Body of pancreas (tissue), 4 donors: Measurements from ENCODE around the gene TRAPPC5.

Source experiments
- POLR2A ChIP-seq, 3 donors: fragments of 450-650 bp; IDR thresholded peaks; one replicate each; pipeline ENCODE4 v1.6.1; 2016; ENCODE audit warnings: antibody characterized with exemption in 3 of 3, mild to moderate bottlenecking in 2 of 3
- TF ChIP-seq, protein P1 (sequence below), 7 experiments: fragments of 450-650 bp in 4 of 7; fragments of 200-600 bp in 3 of 7; sonication (generic) in 3 of 7; IDR thresholded peaks; one replicate each; pipeline ENCODE4 v1.5.1; 2016 to 2019; ENCODE audit warnings: antibody characterized with exemption in 7 of 7

DNA sequence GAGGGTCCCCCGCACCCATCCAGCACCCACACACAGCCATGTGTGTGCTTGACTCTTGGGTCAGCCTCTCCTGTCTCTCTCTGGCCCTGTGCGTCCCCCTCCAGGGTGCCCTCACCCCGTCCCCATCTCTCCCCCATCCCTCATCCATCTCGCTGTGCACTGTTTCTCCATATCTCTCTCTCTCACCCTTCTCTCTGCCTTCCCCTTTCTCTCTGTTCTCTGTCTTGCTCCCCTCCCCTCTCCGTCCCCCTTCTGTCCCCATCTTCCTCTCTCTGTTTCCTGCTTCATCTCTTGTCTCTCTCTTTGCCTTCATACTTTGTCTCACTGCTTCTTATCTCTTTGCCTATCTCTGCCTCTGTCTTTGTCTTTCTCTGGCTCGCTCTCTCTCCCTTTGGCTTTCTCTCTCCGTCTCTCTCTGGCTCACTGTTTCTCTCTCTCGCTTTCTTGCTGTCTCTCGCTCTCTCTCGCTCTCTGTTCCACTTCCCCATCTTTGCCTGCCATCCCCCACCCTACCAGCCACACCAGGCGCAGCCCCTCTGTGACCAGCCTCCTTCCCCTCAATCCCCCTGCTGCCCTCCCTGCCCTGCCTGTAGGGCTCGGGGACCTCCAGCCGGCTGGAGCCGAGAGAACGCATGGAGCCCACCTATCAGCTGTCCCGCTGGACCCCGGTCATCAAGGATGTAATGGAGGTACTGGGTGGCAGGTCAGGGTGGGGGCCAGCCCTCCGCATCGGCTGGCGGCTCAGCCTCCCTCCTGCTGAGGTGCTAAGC, 34.8 kb upstream of the TRAPPC5 start:
- TF ChIP-seq, protein P1, sequence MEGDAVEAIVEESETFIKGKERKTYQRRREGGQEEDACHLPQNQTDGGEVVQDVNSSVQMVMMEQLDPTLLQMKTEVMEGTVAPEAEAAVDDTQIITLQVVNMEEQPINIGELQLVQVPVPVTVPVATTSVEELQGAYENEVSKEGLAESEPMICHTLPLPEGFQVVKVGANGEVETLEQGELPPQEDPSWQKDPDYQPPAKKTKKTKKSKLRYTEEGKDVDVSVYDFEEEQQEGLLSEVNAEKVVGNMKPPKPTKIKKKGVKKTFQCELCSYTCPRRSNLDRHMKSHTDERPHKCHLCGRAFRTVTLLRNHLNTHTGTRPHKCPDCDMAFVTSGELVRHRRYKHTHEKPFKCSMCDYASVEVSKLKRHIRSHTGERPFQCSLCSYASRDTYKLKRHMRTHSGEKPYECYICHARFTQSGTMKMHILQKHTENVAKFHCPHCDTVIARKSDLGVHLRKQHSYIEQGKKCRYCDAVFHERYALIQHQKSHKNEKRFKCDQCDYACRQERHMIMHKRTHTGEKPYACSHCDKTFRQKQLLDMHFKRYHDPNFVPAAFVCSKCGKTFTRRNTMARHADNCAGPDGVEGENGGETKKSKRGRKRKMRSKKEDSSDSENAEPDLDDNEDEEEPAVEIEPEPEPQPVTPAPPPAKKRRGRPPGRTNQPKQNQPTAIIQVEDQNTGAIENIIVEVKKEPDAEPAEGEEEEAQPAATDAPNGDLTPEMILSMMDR (IDR thresholded peaks at IDR 0.05), result no peak
- TF ChIP-seq POLR2A (IDR thresholded peaks at IDR 0.05), result no peak
